ENCODE results near the gene ZNF593. TPM values are rescaled to one million over a fixed set of nuclear protein-coding genes. Genes with fewer than 3 reads are reported as not detected.

ZNF593 gene
- total RNA-seq, 1 donor from 2014 or later: 31.1 TPM

GRCh38 chr1:26164861-26165842 lies 4.6 kb upstream of the ZNF593 start:
- intact Hi-C loops (cut with micrococcal nuclease): loop anchor here (1.0 kb wide), 3 partner anchors 20 to 130 kb away; no protein-coding TSS in a partner anchor

- intact Hi-C loops (cut with micrococcal nuclease): no loop called here
Measured at GRCh38 chr1:26166719-26167281, 2.9 kb upstream of the ZNF593 start.

GRCh38 chr1:26168410-26169197 lies 1.1 kb upstream of the ZNF593 start, which contains the start of gene C1orf232:
C1orf232 (minus strand) TSS chr1:26168963; CDS start chr1:26168499, 464 bp downstream.
- intact Hi-C loops (cut with micrococcal nuclease): loop anchor here (1.0 kb wide), 3 partner anchors 66 to 223 kb away; partner anchors contain the start of gene CEP85

- intact Hi-C loops (cut with micrococcal nuclease): loop anchor here (1.0 kb wide), 3 partner anchors 65 to 222 kb away; partner anchors contain the start of gene CEP85
Measured at GRCh38 chr1:26169198-26169554, 532 bp upstream of the ZNF593 start.

GRCh38 chr1:26170472-26170821 lies 739 bp downstream of the ZNF593 start:
- intact Hi-C loops (cut with micrococcal nuclease): no loop called here

- intact Hi-C loops (cut with micrococcal nuclease): no loop called here
Measured at GRCh38 chr1:26171084-26172072, 1.7 kb downstream of the ZNF593 start, which contains the start of gene ZNF593OS. ZNF593OS (minus strand) TSS chr1:26171832; CDS start chr1:26171661, 171 bp downstream.

GRCh38 chr1:26175346-26175745 lies 5.6 kb downstream of the ZNF593 start:
- intact Hi-C loops (cut with micrococcal nuclease): no loop called here

- intact Hi-C loops (cut with micrococcal nuclease): no loop called here
Measured at GRCh38 chr1:26177182-26177684, 7.5 kb downstream of the ZNF593 start, which contains the start of gene CNKSR1. CNKSR1 (plus strand) TSS chr1:26177491; CDS start chr1:26177548, 57 bp downstream.

GRCh38 chr1:26180010-26180506 lies 10.3 kb downstream of the ZNF593 start:
- intact Hi-C loops (cut with micrococcal nuclease): no loop called here

GRCh38 chr1:26181586-26182382 lies 12.1 kb downstream of the ZNF593 start:
- intact Hi-C loops (cut with micrococcal nuclease): no loop called here

GRCh38 chr1:26182383-26182696 lies 12.6 kb downstream of the ZNF593 start:
- intact Hi-C loops (cut with micrococcal nuclease): no loop called here

- intact Hi-C loops (cut with micrococcal nuclease): no loop called here
Measured at GRCh38 chr1:26184086-26184485, 14.4 kb downstream of the ZNF593 start.

- intact Hi-C loops (cut with micrococcal nuclease): no loop called here
Measured at GRCh38 chr1:26184883-26185282, 15.2 kb downstream of the ZNF593 start.

- intact Hi-C loops (cut with micrococcal nuclease): no loop called here
Measured at GRCh38 chr1:26187882-26188281, 18.2 kb downstream of the ZNF593 start.

- intact Hi-C loops (cut with micrococcal nuclease): no loop called here
Measured at GRCh38 chr1:26188477-26188876, 18.8 kb downstream of the ZNF593 start.

- intact Hi-C loops (cut with micrococcal nuclease): no loop called here
Measured at GRCh38 chr1:26189331-26189730, 19.6 kb downstream of the ZNF593 start.

- intact Hi-C loops (cut with micrococcal nuclease): no loop called here
Measured at GRCh38 chr1:26189751-26190275, 20.1 kb downstream of the ZNF593 start.

- intact Hi-C loops (cut with micrococcal nuclease): no loop called here
Measured at GRCh38 chr1:26190373-26190987, 20.8 kb downstream of the ZNF593 start, which contains the start of gene CATSPER4. CATSPER4 (plus strand) TSS chr1:26190602; CDS start chr1:26190628, 26 bp downstream.

Data from T-helper 1 cell treated with Interleukin-12 subunit alpha and Interleukin-12 subunit beta and Interleukin-4 antibody, amounts not matched to agents 30 ng/mL and 1 ng/mL, for 36 hours (primary cell).